GM21825 (cell line): Measurements from ENCODE around the gene GALNT14.

Experiments
- ATAC-seq: cut with Tn5 transposase; IDR thresholded peaks from one replicate; pipeline ENCODE4 v1.9.1; 2021; ENCODE audit warnings: mild to moderate bottlenecking, moderate library complexity; ENCODE audit not compliant: unreplicated experiment

GALNT14 gene

DNA sequence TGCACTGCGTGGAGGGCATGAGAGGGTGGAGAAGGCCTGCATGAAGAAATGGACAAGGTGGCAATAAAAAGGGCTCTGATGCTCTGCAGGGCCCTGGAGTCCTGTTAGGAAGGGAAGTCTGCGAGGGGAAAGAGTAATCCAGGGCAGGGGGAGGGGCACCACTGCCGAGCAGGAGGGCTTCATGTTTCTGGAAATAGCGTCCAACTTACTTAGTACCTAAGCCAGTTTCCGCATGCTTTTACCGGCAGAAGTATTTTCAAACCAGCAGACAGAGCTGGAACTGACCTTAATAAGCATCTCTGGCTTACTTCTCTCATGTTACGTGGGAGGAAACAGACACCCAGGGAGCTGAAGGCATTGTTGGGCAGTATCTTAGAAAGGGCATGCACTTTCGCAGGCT, 156.7 kb downstream of the GALNT14 start:
- ATAC-seq: no peak

DNA sequence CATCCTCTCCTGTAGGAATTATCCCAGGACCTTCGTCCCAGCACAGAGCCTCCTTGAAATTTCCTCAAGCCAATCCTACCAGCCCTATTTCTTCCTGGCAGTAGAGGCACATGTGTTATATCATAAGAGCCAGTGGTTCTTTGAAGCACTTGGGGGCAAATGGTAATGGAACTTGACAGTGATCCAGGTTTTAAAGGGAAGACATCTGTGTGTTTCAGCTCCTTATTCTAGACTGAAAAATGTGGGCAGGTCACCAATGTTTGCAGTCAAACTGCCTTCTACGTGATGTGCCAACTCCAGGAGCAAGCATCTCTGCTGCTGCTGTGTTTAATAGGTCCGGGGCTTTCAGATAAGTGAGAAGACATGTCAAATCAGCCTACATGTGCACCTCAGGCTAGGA, 157.1 kb downstream of the GALNT14 start:
- ATAC-seq: no peak

DNA sequence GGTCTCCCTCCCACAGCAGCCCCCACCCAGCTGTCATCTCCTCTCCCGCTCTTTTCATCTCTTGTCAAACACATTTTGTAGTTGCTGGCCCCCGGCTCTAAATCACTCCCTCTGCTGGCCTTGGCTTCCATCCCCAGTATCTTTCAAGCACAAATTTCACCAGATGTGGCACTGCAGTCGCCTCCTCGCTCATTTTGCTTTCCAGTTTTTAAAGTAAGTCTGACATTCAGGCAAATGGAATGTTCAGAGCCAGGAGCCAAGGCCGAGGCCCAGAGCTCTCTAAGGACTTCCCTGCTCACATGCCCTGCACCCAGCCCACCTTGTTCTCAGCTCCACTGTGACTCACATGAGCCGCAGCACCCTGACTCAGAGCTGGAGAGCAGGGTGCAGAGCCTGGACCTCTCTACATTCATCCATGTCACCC, 158.4 kb downstream of the GALNT14 start:
- no peak for ATAC-seq

DNA sequence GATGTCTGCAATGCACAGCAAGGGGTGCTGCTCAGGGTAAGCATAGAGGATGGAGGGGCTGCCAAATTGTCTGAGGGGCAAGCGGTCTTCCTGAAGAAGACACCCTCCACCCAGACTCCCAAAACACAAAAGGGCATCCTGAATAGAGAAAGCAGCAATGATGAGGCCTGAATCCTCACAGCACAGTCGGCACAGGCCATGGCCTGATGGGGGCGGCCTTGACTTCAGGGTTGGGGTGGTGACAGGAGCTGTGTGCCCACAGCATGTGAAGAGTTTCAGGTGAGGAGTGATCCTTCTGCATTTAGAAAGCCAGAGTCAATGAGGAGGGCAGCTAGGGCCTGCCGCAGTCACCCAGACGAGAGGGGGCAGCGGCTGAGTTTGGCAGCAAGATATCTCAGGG, 159.4 kb downstream of the GALNT14 start:
- ATAC-seq: no peak

DNA sequence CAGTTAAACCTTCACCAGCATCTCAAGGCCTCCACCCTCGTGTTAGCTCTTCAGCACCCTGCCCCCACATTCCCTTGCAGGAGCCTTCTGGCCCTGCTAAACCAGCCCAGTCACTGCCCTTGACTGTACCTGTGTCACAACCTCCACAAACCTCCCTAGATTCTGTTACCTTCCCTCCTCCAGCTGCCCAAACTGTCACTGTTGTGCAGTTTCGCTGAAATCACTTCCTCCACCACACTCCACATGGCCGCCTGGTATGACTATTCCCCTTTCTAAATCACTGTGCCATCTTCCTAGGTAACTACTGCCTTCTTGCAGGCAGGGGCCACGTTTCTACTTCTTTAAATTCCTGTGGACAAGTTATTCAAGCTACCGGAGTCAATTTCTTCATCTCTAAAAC, 160.2 kb downstream of the GALNT14 start:
- ATAC-seq: no peak

DNA sequence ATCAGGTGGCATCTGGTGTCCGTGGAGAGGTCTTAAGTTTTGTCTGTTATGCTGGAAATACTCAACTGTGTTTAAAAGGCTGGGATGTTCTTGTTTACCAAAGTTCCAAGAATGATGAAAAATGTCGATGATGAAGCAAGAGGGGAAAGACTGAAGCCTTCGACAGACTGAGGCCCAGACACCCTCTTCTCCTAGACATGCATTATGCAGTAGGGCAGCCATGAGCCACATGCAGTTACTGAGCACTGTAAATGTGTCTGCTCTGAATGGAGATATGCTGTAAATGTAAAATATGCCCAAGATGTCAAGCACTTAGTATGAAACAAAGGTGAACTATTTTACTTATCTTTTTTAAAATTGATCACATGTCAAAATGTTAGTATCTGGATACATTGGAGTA, 163.1 kb downstream of the GALNT14 start:
- ATAC-seq: no peak

DNA sequence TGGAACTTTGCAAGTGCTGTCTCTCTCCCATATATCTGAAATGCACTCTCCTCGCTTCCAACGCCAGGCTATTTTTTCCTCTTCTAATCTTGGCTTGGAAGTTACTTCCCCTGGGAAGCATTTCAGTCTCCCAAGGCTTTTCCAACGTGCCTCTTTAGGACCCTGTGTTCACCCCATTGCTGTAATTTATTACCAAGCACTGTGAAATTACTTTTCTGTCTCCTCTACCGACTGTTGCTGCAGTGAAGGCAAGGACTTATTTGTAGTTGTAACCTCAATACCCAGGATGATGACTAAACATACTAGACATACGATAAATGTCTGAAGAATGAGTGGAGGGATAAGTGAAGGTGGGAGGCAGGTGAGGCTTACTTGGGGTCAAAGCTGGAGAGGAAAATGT, 163.7 kb downstream of the GALNT14 start:
- ATAC-seq: no peak

DNA sequence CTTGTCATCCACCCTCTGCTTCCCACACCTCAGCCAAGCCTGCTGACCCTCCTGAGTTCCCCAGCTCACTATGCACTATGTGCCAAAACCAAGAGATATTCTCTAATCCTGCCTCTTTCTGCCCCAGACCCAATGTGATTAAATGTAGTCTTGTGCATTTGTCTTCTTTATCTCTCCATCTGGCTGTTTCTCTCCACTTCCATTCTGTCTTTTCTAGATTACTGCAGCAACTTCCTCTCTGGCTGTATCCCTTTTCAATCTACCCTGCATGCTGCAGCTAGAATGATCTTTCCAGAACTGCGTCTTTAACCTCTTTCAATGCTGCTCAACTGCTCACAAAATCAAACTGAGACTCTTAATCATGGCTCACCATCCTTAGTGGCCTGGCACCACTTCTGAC, 164.1 kb downstream of the GALNT14 start:
- no peak for ATAC-seq

DNA sequence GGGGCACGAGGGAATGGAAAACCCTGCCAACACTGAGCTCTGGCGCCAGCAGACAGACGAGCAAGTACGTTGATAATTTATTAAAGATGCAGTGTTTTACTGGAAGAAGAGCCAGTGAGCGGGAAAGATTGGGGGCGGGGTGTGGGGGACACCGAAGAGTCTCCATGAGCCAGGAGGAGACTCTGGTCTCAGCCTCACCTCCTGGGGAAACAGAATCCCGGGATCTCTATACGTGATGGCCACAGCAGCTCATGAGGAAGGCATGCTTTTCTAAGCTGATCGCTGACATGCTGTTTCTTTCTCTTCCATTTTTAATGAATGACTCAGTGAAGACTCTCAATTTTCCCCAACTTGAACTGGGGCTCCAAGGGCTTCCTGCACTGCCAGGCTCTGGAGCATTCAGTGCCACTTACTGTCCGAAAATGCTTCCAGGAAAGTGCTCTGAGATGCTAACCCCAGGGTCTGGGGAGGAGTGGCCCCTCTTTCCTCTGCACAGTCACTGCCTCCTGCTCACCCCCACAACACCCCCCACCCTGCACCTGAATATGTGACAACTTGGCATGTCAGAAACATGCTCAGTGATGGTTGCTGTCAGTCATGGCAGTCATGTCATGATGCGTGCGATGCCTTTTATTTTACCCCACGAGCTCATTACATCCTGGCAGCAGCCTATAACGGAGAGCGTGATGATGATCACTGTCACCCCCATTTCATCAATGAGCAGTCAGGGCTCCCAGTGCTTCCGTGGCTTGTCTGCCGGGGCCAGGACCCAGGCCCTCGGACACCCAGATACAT, 166.8 kb downstream of the GALNT14 start:
- ATAC-seq: no peak

DNA sequence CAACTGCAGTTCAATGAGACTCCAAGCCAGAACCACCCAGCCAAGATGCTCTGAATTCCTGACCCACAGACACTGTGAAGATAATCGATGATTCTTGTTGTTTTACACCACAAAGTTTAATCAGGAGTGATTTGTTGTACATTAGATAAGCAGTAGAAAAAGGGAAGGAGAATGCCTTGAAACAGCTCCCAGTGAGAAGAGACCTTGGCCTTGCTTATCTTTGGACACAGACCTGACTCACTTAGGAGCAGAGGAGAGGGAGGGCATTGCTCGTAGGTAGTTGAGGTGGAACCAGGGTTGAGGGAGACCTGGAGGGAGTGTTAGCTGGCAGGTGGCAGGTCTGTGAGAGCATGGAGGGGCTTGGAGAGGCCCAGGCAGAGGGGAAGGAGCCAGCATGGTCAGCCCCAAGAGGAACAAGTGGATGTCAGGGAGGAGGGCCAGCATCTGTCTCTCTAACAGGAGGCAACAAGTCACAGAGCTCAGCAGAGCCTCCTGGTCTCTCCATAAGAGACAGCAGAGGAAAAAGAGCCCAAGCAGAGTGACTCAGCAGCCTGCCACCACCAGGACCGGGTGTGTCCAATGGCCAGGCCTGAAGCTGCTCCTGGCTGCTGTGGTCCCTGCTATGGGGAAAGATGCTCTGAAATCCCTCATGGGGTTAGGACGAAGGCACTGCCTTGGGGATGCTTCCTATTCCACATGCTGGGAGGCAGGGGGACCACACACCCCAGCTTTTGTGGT, 169.4 kb downstream of the GALNT14 start:
- ATAC-seq: no peak

DNA sequence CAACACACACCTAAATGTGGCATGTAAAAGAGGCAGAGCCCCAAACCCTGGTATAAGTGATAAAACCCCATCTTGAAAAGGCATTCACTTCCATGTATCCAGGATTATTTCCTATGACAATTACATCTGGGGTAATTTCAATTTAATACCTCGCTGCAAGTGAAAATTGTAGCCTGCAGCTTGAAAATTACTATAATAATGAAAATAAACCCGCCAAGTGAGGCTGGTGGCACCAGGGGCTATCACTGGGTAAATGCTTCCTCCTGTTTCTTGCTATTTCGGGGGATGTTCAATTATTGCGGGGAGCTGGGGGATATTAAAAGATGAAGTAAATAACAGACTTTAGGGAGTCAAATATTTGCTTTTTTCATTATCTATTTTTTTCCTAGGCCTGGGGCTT, 171.5 kb downstream of the GALNT14 start:
- no peak for ATAC-seq

DNA sequence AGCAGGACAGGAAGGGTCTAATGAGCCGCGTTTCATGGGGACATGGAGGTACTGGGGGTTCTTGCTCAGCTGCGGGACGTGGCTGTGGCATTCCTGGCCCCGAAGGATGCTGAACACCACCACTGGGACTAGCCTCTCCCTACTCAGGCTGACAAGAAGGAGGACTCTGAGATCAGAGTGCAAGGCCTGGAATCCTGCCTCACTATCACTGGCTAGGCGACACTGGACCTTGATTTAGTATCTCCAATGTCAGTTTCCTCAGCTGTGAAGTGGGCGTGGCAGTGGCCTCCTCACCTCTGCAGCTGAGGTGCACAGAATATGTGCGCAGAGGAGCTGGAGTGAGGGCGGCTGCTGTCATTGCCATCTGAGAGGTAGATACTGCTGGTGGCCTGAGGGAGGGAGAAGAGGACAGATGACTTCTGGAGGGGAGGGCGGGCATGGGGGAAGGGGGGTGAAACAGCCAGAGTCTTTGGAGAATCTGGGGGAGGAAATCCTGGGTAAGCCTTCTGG, 173.2 kb downstream of the GALNT14 start:
- ATAC-seq: no peak

DNA sequence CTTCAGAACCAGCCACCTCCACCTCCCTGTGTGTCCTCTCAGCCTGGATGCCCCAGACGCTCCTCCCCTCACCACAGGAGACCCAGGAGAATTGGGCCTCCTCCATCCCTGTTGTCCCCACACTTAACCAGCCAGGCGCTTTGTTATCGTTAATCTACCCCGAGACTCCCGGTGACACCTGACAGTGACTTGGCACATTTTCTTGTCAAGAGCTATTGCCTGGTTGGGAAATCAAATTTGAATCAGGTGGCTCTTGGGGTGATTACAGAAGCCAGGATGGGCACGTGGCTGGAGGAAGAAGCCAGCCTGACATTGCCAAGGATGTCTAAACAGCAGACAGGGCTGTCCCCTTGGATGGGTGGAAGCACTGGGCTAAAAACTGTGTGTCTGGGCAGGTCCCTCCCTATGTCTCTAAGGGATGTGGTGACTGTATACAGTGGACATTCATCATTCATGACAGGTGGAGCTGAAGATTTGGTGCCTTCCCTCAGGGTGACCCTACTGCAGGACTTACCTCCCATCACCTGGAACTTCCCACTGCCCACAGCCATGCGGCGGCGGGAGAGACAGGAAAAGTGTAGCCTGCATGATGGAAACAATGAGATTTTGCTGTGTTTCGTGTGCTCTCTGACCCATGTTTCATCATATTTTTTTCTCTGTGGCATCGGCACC, 173.8 kb downstream of the GALNT14 start:
- no peak for ATAC-seq

DNA sequence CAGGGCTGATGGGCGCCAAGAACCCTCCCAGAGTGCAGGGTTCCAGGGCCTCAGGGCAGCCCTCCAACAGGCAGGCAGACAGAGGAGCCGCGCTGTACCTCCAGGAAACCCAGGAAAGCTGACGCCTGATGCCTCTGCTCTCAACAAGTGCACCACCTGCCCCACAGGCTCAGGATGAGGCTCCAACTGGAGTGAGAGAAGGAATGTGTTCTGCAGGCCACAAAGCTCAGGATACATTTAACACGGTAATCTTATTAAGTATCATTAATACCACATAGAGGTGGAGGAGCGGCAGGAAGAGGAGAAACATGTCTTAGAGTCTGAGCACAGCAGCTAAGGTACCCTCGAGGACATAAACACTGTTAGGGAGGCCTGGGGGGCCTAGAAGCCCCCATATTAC, 175.1 kb downstream of the GALNT14 start:
- ATAC-seq: no peak

DNA sequence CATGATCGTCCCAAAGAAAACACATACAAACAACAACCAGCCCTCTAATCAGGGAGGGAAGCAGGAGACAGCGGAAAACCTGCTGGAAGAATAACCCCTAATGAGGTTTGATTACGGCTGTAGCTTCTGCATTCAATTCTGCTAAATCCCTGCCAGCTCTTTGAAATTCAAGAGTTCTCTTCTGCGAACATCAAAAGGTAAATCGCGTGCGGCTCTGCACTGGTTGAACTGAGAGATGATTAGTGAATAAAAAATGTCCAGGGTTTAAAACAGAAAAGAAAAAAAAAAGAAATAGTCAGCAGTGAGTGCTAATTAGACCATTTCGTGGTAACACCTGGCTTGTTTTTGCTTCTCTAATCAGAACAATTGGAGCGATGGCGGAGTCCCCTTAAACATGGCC, 178.0 kb downstream of the GALNT14 start:
- no peak for ATAC-seq

DNA sequence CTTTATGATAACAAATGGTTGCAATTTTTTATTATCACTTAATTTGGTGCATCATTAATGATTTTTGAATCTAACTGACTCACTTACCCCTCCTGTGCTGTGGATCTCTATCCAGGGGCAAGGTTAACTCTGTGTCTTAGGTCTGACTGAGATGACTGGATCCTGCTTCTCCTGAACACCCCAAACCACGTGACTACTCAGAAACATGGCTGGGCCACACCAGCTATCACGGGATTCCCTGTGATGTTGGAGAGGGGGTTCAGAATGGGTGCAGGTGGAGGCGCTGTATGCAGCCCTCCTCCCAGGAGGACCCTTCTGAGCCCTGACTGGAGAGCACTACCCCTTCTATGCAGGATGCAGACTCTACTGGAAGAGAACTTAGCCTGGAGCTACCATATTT, 178.6 kb downstream of the GALNT14 start:
- no peak for ATAC-seq

DNA sequence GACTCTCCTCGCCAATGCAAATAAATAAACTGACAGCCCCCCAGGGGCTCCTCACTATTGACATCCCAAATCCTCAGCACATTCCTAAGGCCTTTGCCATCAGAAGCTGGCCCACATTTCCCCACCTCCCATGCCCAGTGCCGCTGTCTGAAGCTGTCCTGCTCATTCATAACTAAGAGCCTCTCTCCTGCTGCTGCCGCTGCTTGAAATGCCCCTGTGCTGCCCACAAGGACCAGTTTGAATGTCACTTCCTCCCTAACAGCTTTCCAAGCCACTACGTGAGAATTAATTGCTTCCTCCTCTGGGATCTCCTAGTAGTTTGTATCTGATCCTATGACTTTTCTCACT, 179.3 kb downstream of the GALNT14 start:
- ATAC-seq: no peak

DNA sequence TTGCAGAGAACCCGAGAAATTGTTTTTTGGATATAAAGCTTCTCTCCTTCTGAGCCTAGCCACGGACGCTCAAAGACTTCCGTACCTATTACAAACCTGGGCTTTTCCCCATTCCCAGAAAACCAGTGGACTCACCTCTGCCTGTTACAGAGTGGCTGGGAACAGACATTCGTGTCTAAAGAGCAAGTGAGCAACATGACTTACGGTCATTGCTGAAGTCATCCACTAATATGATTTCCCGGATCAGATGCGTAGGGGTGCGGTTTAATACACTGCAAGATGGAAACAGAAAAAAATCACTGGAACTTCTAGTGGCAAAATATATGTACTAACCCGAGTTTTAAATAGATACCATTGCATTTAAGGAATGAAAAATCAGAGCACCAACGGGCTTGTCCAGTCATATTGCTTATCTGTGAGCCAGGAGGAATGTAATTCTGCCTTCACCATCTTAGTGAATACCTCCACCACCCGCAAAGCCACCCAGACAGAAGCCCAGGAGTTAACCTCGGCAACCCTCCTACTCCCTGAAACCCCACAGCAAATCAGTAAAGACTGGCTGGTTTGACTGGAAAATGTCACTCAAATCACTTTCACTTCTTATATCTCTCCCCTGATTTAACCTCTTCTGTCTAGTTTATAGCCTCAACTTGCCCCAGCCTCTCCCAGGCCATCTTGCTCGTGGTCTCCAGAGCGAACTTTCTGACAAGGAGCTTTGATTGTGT, 179.9 kb downstream of the GALNT14 start:
- no peak for ATAC-seq

DNA sequence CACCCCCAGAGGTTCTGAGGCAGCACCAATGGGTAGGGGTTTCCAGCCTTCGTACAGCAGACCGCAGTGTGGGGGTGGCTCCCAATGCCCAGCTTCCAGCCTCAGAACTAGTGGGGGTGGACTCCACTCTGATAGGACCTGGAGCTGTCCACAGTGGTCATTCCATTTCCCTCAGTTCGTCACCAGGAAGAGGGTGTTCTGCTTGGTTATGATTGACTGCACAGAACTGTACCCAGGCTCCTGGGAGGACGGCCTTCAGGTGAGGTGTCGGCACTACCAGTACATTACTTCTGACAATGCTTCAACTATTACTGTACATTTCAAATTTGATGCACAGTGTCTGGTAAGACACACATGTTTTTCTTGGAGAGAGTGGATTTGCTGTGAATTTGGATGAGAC, 180.6 kb downstream of the GALNT14 start:
- no peak for ATAC-seq

DNA sequence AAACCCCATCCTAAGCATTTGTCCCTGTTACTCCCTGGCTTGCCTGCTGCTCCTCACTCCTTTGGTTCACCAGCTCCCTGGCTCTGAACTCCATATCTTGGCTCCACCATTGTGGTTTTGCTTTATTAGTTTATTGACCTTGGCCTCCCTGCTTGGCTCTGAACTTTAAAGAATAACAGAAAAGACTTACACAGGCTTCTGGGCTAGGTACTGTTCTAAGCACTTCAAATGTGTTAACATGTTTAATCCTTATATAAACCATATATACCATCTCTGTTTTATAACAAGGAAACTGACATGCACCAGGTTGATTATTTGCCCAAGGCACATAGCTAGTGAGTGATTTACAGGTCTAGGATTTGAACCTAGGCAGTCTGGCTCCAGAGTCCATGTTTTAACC, 181.2 kb downstream of the GALNT14 start:
- ATAC-seq: no peak

DNA sequence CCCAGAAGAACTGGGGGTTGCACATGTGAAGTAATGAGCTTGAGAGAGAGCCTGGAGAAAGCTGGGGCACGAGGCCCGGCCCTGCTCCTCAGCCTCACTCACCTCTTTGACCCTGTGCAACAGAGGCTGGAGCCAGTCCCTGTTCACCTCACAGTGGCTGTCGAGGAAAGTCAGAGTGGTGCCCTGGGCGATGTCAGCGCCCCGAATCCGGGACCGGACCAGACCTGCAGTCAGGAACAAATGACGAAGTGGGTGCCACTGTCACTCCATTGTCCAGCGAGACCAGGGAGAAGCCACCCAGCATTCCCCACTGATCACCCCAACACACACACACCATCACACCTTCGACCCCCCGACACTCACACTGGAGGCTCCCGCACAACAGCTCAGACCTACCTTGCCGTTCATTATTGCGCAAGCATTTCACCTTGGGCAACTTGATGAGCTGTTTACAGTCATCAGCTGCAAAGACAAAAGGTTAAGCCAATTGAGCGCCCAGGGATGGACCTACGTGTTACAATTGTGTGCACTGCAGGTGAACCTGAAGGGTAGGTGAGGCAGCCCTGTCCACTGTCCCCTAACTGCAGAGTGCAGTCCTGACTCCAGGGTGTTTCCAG, 182.6 kb downstream of the GALNT14 start:
- ATAC-seq: no peak
